Suprapubic skin (tissue), 4 donors: ENCODE measurements around the gene SOX9.

Source experiments
- POLR2A ChIP-seq, 2 donors: fragments of 450-650 bp; IDR thresholded peaks; one replicate each; pipeline ENCODE4 v1.6.1; 2017; ENCODE audit warnings: antibody characterized with exemption in 2 of 2, mild to moderate bottlenecking in 2 of 2, moderate library complexity in 2 of 2
- POLR2AphosphoS5 ChIP-seq, 3 donors: sonication (generic); formaldehyde crosslinking; IDR thresholded peaks; one replicate each; pipeline ENCODE4 v1.6.1; 2017; ENCODE audit warnings: antibody characterized with exemption in 3 of 3
- TF ChIP-seq, protein P1 (sequence below), 2 donors: fragments of 200-600 bp in 1 of 2; fragments of 450-650 bp in 1 of 2; sonication (generic) in 1 of 2; IDR thresholded peaks; one replicate each; pipeline ENCODE4 v1.5.1; 2016 to 2019; ENCODE audit warnings: antibody characterized with exemption in 2 of 2, mild to moderate bottlenecking in 1 of 2, moderate library complexity in 1 of 2

DNA sequence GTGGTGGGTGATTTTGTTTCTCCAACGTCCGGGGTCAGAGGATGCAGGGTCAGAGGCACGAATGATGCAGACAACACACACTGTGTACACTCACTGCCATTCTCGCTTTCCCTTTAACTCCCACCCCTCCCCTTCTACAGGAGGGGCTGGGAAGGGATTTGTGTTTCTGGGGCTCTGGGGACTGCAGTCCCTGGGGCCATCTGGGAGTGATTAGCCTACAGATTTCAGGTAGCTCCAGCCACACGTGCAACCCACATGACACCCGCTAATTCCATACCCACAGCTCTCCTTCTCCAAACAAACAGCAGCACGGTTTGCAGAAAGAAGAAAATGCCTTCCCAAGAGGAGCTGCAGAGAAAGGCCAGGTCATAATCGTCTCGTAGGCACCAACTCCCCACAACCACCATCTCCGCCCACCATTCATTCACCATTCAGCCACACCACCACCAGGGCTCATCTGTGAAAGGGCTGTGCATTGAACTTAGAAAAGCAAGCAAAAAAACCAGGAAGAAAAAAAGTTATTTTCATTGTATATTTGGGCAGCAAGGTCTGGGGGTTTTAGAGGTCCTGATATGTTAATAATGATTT, 9.4 kb upstream of the SOX9 start:
- TF ChIP-seq POLR2AphosphoS5 (IDR thresholded peaks at IDR 0.05) = no peak
- TF ChIP-seq, protein P1, sequence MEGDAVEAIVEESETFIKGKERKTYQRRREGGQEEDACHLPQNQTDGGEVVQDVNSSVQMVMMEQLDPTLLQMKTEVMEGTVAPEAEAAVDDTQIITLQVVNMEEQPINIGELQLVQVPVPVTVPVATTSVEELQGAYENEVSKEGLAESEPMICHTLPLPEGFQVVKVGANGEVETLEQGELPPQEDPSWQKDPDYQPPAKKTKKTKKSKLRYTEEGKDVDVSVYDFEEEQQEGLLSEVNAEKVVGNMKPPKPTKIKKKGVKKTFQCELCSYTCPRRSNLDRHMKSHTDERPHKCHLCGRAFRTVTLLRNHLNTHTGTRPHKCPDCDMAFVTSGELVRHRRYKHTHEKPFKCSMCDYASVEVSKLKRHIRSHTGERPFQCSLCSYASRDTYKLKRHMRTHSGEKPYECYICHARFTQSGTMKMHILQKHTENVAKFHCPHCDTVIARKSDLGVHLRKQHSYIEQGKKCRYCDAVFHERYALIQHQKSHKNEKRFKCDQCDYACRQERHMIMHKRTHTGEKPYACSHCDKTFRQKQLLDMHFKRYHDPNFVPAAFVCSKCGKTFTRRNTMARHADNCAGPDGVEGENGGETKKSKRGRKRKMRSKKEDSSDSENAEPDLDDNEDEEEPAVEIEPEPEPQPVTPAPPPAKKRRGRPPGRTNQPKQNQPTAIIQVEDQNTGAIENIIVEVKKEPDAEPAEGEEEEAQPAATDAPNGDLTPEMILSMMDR (IDR thresholded peaks at IDR 0.05) = no peak
- TF ChIP-seq POLR2A (IDR thresholded peaks at IDR 0.05) = no peak
